ENCODE measurements around the gene THRA. TPM values are rescaled to one million over a fixed set of nuclear protein-coding genes. Genes with fewer than 3 reads are reported as not detected.

THRA gene
- total and polyA plus RNA-seq, 2 donors (not counting 3 experiments of a cell fraction or from before 2014, with no cell fraction given) = 17.4 to 29.6 TPM

DNA sequence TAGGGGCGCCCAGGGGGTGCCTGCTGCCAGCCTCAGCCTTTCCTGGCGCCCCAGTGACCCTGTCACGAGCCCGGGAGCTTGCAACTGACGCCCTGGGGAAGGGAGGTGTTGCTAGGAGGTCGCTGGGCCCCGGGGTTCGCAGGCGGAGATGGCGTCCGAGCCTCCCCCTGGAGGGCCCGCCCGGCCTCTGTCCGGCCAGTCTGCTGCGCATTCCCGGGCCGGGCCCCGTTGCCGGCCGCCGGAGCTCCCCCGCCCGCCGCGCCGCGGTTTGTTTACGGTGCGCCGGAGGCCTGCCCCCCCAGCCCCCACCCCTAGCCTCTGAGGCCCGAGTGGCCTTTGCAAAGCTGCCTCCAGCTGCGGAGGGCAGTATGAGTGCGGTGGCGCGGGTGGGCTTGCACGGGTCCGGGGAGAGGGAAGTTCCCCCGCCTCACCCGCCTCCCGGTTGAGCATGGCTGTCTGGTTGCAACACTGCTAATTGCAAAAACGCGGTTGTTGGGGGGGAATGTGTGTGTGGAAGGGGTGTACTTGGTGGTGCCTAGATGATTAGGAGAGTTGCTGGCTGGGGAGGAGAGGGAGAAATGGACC lies 514 bp downstream of the THRA start:
- peak overlapping the region; percentile 48 to 96 (median 86) for H3K4me3 ChIP-seq (replicated peaks in 1 of 3; ENCODE audit: insufficient read depth in 1 of 3, low read depth in 1 of 3, low read length in 3 of 3)
- intact Hi-C loops (cut with micrococcal nuclease) = loop anchor here (1.0 to 2.0 kb wide), 2 partner anchors 24 to 48 kb away; no protein-coding TSS in a partner anchor
- FAIRE-seq (peak; percentile 18), DNase-seq (ENCODE audit: low read depth, low spot score) (no peak)
- peak overlapping the region; percentile 2 for H3K9ac ChIP-seq (replicated peaks; ENCODE audit: extremely low read depth, insufficient read depth, low read length)
- H3K79me2 ChIP-seq (ENCODE audit: control insufficient read depth, insufficient read depth, low read length) = peaks cover under 1% of the 10 kb centered on the region
- no peak overlapping the region for H3K27ac ChIP-seq (ENCODE audit: insufficient read depth, low read depth, low read length)
- no peaks in the 10 kb centered on the region for H4K20me1 ChIP-seq (replicated peaks; ENCODE audit: control insufficient read depth, extremely low read depth, insufficient read depth, low read length)
- ChIA-PET CTCF (interaction anchor here (0.8 to 5.4 kb wide), 12 partner anchors 9 to 128 kb away, joined by 3 to 62 read pairs (median 4); partner anchors contain the start of genes MED24 and NR1D1), POLR2A (interaction anchor here (0.6 kb wide), 1 partner anchor 50 kb away, joined by 3 read pairs; no protein-coding TSS in a partner anchor)
- no peaks in the 10 kb centered on the region for H3K36me3 ChIP-seq (ENCODE audit: control insufficient read depth in 2 of 2, extremely low read depth in 1 of 2, insufficient read depth in 2 of 2, low read length in 2 of 2)
- dilution Hi-C loops (cut with MboI; ENCODE audit: extremely low pct_ligation_motif_present, low sequenced_read_pairs) = no loop called here
- H3K4me2 ChIP-seq (ENCODE audit: insufficient read depth, low read length) = peak overlapping the region; percentile 67
- H3K4me1 ChIP-seq (ENCODE audit: control insufficient read depth, extremely low read depth, insufficient read depth, low read length) = peaks cover 18% of the 10 kb centered on the region
- peak overlapping the region; percentile 47 for H2AFZ ChIP-seq (ENCODE audit: low read depth, low read length)
- BruUV-seq (replicated peaks) = no TSS peak
- TF ChIP-seq GATA2 (IDR thresholded peaks at IDR 0.05; ENCODE audit: insufficient read depth, insufficient read length, low read depth, low read length) = no peak
- TF ChIP-seq EZH2 (IDR thresholded peaks at IDR 0.05; ENCODE audit: borderline replicate concordance, low read depth, low read length, severe bottlenecking) = no peak
- TF ChIP-seq, protein P1, sequence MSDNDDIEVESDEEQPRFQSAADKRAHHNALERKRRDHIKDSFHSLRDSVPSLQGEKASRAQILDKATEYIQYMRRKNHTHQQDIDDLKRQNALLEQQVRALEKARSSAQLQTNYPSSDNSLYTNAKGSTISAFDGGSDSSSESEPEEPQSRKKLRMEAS (IDR thresholded peaks at IDR 0.05; ENCODE audit: insufficient read depth, insufficient read length) = no peak
- TF ChIP-seq, protein P2, sequence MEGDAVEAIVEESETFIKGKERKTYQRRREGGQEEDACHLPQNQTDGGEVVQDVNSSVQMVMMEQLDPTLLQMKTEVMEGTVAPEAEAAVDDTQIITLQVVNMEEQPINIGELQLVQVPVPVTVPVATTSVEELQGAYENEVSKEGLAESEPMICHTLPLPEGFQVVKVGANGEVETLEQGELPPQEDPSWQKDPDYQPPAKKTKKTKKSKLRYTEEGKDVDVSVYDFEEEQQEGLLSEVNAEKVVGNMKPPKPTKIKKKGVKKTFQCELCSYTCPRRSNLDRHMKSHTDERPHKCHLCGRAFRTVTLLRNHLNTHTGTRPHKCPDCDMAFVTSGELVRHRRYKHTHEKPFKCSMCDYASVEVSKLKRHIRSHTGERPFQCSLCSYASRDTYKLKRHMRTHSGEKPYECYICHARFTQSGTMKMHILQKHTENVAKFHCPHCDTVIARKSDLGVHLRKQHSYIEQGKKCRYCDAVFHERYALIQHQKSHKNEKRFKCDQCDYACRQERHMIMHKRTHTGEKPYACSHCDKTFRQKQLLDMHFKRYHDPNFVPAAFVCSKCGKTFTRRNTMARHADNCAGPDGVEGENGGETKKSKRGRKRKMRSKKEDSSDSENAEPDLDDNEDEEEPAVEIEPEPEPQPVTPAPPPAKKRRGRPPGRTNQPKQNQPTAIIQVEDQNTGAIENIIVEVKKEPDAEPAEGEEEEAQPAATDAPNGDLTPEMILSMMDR (IDR thresholded peaks at IDR 0.05; ENCODE audit: extremely low read depth in 1 of 2, insufficient read depth in 1 of 2, low read depth in 1 of 2, low read length in 2 of 2) = no peak
- no peak for TF ChIP-seq JUN (IDR thresholded peaks at IDR 0.05; ENCODE audit: borderline replicate concordance, insufficient read depth, insufficient read length, low read depth)
- no peak for TF ChIP-seq FOS (IDR thresholded peaks at IDR 0.05; ENCODE audit: borderline replicate concordance, insufficient read depth, low read length)
- no peak for TF ChIP-seq MYC (IDR thresholded peaks at IDR 0.05; ENCODE audit: low read depth, low read length)
- TF ChIP-seq POLR2A (IDR thresholded peaks at IDR 0.05; ENCODE audit: low read depth, low read length) = no peak
- no peaks in the 10 kb centered on the region for H3K9me3 ChIP-seq (replicated peaks; ENCODE audit: control insufficient read depth, insufficient read depth, low read length)
- no peaks in the 10 kb centered on the region for H3K9me1 ChIP-seq (replicated peaks; ENCODE audit: control insufficient read depth, extremely low read depth, insufficient read depth, low read length)
- H3K27me3 ChIP-seq (ENCODE audit: control insufficient read depth in 2 of 2, insufficient read depth in 2 of 2, low read length in 2 of 2) = peaks cover 0 to 3% of the 10 kb centered on the region in 2 experiments

Data from endothelial cell of umbilical vein (primary cell).